ENCODE results near the gene TUBB2B. TPM values are rescaled to one million over a fixed set of nuclear protein-coding genes. Genes with fewer than 3 reads are reported as not detected.
"Not testable (repeated sequence)": the region's sequence is repeated elsewhere in the genome, so short reads cannot be mapped to it uniquely, and the experiment has no call there.

The TUBB2B gene
- total and polyA plus RNA-seq, 10 of the 15 experiments (the other 5 are each of a cell fraction or from before 2014, with no cell fraction given), result 2.6 to 75.2 (median 21.2) TPM

- Histone ChIP-seq H2AFZ (ENCODE audit: control insufficient read depth, low read depth, low read length) (no peak overlapping the region), H3K27me3 (replicated peaks in 1 of 2; ENCODE audit: control insufficient read depth in 2 of 2, insufficient read depth in 2 of 2, low read length in 1 of 2) (no peaks in the 10 kb centered on the region), H3K9me3 (replicated peaks; ENCODE audit: control insufficient read depth, insufficient read depth, low read length) (no peaks in the 10 kb centered on the region; the same call in 1 of the 3 replicates), H4K20me1 (ENCODE audit: control insufficient read depth, insufficient read depth) (no peaks in the 10 kb centered on the region), H3K4me3 (no peak overlapping the region), H3K27ac (ENCODE audit: control insufficient read depth, insufficient read depth) (no peak overlapping the region), H3K4me2 (ENCODE audit: control insufficient read depth, insufficient read depth) (no peak overlapping the region), H3K36me3 (ENCODE audit: control insufficient read depth in 2 of 2, insufficient read depth in 2 of 2, low read length in 1 of 2) (no peaks in the 10 kb centered on the region), H3K4me1 (ENCODE audit: control insufficient read depth, insufficient read depth, low read length) (peaks cover 17% of the 10 kb centered on the region), H3K79me2 (ENCODE audit: control insufficient read depth, insufficient read depth, low read length) (no peaks in the 10 kb centered on the region), H3K9ac (ENCODE audit: control insufficient read depth, insufficient read depth, low read length) (no peak overlapping the region)
- in situ Hi-C loops (cut with MboI), result no loop called here
- BruUV-seq (replicated peaks), result no TSS peak
- no peak for TF ChIP-seq HSF1 (IDR thresholded peaks at IDR 0.05; ENCODE audit: low read depth, low read length)
- ChIA-PET SMC1A (ENCODE audit: uncharacterized antibody, unreplicated experiment) (no interaction called here), RAD21 (ENCODE audit: unreplicated experiment) (no interaction called here), POLR2A (no interaction called here), CTCF (no interaction called here)
- FAIRE-seq (no peak), ATAC-seq (no peak), DNase-seq (ENCODE audit: low read depth, low spot score) (no peak)
- intact Hi-C loops (cut with micrococcal nuclease; ENCODE audit: unreplicated experiment), result no loop called here
- WGBS (ENCODE audit: insufficient coverage, insufficient replicate concordance, low lambda C conversion rate, missing lambda C conversion rate), result 80% methylated on average over 5 of the region's 5 CpGs
Measured at GRCh38 chr6:3199382-3199781, 28.1 kb downstream of the TUBB2B start.

- H3K4me2 ChIP-seq (ENCODE audit: control insufficient read depth, insufficient read depth); POLR2A ChIA-PET; DNase-seq (ENCODE audit: low read depth, low spot score); H3K9me3 ChIP-seq (replicated peaks; ENCODE audit: control insufficient read depth, insufficient read depth, low read length); in situ Hi-C loops (cut with MboI); ATAC-seq; FAIRE-seq; H2AFZ ChIP-seq (ENCODE audit: control insufficient read depth, low read depth, low read length); H4K20me1 ChIP-seq (ENCODE audit: control insufficient read depth, insufficient read depth); H3K4me3 ChIP-seq; H3K27ac ChIP-seq (ENCODE audit: control insufficient read depth, insufficient read depth); H3K79me2 ChIP-seq (ENCODE audit: control insufficient read depth, insufficient read depth, low read length); SMC1A ChIA-PET (ENCODE audit: uncharacterized antibody, unreplicated experiment); RAD21 ChIA-PET (ENCODE audit: unreplicated experiment); H3K9ac ChIP-seq (ENCODE audit: control insufficient read depth, insufficient read depth, low read length); CTCF ChIA-PET; H3K27me3 ChIP-seq (replicated peaks in 1 of 2; ENCODE audit: control insufficient read depth in 2 of 2, insufficient read depth in 2 of 2, low read length in 1 of 2); H3K36me3 ChIP-seq (ENCODE audit: control insufficient read depth in 2 of 2, insufficient read depth in 2 of 2, low read length in 1 of 2); intact Hi-C loops (cut with micrococcal nuclease; ENCODE audit: unreplicated experiment); BruUV-seq (replicated peaks): not testable (repeated sequence)
- peaks cover 12% of the 10 kb centered on the region for H3K4me1 ChIP-seq (ENCODE audit: control insufficient read depth, insufficient read depth, low read length)
- WGBS (ENCODE audit: insufficient coverage, insufficient replicate concordance, low lambda C conversion rate, missing lambda C conversion rate), result 100% methylated on average over 2 of the region's 5 CpGs
Measured at GRCh38 chr6:3197734-3198133, 29.7 kb downstream of the TUBB2B start.

Measured in GM12878 (cell line).